ENCODE results near the gene ZNF134.

Gene ZNF134

DNA sequence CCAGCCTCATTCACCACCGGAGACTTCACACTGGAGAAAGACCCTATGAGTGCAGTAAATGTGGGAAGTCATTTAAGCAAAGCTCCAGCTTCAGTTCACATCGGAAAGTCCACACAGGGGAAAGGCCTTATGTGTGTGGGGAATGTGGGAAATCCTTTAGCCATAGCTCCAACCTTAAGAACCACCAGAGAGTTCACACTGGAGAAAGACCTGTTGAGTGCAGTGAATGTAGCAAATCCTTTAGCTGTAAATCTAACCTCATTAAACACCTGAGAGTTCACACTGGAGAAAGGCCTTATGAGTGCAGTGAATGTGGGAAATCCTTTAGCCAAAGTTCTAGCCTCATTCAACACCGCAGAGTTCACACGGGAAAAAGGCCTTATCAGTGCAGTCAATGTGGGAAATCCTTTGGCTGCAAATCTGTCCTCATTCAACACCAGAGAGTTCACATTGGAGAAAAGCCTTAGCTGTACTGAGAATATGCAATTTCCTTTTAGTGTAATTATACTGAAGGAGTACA lies 27.7 kb downstream of the ZNF134 start:
- no peak for DNase-seq (ENCODE audit: low read depth)

DNA sequence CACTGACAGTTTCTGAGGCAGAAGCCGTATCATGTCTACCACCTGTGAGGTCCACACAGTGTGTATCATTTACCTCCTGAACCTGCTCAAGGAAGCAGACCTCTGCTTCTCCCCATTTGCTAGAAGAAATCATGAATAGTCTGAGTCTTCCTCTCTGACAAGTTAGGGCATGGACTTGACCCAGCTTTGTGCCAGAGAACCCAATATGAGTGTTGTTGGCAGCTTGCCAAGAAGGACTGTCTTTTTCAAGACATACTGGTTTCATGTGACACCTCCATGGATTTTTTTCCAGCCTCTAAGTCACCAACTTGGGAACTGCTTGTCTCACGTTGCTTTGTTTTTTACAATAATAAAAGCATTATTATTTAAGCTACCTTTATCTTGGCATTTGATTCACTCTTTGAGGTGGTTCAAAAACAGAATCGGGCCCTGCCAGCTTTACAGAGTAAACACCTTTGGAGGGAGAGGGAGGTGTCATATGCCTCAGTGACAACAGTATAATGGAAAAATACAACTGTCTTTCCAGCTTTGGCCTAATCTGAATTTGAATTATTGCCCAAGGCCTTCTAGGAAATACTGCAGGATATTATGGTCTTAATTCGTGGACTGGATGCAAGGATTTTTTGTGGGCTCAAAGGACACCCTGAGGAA lies 28.5 kb downstream of the ZNF134 start:
- no peak for DNase-seq (ENCODE audit: low read depth)

DNA sequence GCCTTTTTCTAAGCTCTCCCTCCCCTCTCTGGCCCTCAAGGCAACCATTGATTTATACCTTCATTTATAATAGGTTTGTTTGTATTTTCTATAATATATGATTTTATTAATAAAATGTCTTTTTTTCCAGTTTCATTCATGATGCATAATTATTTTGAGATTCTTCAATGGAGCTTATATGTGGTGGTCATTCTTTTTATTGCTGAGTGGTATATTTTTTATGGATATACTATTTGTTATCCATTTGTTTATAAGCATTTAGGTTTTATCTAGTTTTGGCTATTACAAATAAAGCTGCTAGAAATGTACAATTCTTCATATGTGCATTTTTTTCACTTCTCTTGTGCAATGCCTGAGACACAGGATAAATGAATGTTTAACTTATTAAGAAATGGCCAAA lies 29.7 kb downstream of the ZNF134 start:
- DNase-seq (ENCODE audit: low read depth): no peak

DNA sequence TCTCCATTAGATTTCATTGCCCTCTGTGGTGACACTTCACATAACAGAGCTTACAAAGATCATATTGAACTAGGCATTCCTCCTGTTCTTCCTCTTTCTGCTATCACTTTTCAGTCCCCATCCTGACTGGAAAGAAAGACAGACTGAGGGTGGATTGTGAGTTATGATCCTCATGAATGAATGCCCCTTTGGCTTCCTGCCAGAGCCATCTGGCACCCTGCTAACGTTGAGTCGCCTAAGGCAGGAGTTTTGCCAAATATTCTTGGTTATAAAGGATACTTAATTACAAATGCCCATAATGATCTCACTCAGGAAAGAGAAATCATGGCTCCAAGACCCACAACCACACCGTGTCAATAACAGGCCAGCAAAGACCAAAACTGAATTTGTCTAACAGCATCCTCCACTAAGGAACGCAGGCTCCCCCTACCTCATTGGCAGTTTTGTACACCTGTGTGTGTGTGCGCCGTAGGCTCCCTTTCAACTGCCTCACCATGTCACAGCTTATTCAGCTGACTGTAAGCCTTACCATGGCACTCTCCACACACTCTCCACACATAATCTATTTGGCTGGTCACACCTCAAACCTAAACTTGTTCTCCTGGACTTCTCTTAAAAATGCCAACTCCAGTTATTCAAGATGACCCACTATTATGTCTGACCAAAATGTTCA lies 34.4 kb downstream of the ZNF134 start:
- DNase-seq (ENCODE audit: low read depth): no peak

DNA sequence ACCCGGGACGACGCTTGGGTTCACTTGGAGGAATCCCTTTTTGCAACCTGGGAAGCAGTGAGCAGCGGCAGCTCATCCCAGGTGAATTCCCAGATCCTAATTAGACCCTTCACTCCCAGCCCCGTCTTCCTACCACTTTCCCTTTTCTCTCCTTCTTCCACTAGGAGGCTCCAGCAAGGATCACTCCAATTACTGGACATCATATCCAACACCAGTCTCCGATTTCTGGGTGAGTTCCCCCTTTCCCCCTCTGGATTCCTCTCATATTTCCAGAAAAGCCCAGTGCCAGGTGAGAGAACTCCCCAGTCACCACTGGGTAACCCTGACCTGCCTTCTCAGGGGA lies 37.6 kb downstream of the ZNF134 start:
- DNase-seq (ENCODE audit: low read depth): no peak

DNA sequence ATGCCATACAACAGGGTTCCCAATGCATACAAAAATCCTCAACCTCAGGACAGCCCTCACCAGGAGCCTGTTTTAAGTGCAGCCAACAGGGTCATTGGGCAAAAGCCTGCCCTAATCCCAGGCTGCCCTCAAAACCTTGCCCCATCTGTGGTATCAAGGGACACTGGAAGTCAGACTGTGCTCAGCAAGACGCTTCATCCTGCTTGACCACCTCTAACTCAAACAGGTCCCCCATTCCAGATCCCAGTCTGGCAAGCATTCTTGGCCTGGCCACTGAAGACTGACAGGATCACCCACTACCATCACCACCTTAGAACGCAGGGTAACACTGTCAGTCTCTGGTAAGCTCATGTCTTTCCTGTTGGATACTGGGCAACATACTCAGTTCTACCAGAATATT lies 39.6 kb downstream of the ZNF134 start:
- no peak for DNase-seq (ENCODE audit: low read depth)

GRCh38 chr19:57655443-57655842 lies 41.4 kb downstream of the ZNF134 start:
- DNase-seq (ENCODE audit: low read depth): no peak

DNA sequence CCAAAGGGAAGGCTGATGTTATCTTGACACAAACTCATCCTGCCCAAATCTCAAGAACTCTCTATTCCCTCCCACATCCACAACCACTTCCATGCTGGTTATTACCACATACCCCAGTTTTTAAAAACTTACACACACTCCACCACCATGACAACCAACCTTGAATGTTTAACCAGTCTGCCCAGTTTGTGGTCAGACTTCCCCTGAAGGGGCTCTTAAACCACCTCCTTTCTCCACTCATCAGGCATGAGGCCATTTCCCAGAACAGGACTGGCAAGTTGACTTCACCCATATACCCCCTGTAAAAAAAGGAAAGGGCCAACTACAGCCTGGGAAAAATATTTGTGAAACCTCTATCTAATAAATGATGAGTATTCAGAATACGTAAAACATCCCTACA lies 42.3 kb downstream of the ZNF134 start:
- DNase-seq (ENCODE audit: low read depth): no peak

- no peak for DNase-seq (ENCODE audit: low read depth)
These were observed 50.5 kb downstream of the ZNF134 start for GRCh38 chr19:57664269-57665127.

GRCh38 chr19:57665261-57665806 lies 51.3 kb downstream of the ZNF134 start:
- no peak for DNase-seq (ENCODE audit: low read depth)

GRCh38 chr19:57667228-57667627 lies 53.2 kb downstream of the ZNF134 start:
- no peak for DNase-seq (ENCODE audit: low read depth)

GRCh38 chr19:57668635-57669034 lies 54.6 kb downstream of the ZNF134 start, which contains the start of gene ZSCAN4:
Gene ZSCAN4, plus strand, starts transcription at chr19:57668935. Its CDS starts 7,211 bp downstream, at chr19:57676146.
- no peak for DNase-seq (ENCODE audit: low read depth)

- DNase-seq (ENCODE audit: low read depth): no peak
These were observed 57.3 kb downstream of the ZNF134 start for GRCh38 chr19:57671124-57671895.

- no peak for DNase-seq (ENCODE audit: low read depth)
These were observed 58.4 kb downstream of the ZNF134 start for GRCh38 chr19:57672466-57672865.
